HG02943 (cell line): ENCODE data around the gene AXL.
"Not testable (repeated sequence)": the region's sequence is repeated elsewhere in the genome, so short reads cannot be mapped to it uniquely, and the experiment has no call there.

Experiments
- ATAC-seq: cut with Tn5 transposase; IDR thresholded peaks from one replicate; pipeline ENCODE4 v1.9.1; 2021; ENCODE audit warnings: mild to moderate bottlenecking, low read depth, moderate library complexity; ENCODE audit not compliant: unreplicated experiment

Gene AXL

DNA sequence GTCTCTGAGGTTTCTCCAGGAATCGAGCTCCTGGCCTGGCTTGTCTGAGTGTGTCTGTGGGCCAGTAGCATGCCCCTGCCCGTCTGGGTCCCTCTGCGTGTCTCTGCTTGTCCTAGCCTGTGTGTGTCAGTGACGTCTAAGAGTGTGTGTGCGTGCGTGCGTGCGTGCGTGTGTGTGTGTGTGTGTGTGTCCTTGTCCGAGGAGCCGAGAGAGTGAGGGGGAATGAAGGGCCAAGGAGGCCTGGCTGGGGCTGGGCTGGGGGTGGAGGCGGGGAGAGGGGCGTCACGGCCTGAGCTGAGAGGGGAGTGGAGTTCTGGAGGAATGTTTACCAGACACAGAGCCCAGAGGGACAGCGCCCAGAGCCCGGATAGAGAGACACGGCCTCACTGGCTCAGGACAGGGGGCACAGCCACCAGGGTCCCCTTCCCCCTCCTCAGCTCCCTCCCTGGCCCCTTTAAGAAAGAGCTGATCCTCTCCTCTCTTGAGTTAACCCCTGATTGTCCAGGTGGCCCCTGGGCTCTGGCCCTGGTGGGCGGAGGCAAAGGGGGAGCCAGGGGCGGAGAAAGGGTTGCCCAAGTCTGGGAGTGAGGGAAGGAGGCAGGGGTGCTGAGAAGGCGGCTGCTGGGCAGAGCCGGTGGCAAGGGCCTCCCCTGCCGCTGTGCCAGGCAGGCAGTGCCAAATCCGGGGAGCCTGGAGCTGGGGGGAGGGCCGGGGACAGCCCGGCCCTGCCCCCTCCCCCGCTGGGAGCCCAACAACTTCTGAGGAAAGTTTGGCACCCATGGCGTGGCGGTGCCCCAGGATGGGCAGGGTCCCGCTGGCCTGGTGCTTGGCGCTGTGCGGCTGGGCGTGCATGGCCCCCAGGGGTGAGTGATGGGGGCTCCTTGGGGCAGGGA, at the start of gene AXL:
TSS of gene AXL (plus strand) at position 609 of the 893 bp plus-strand sequence. CDS start at position 779, 170 bp downstream.
- no peak for ATAC-seq

DNA sequence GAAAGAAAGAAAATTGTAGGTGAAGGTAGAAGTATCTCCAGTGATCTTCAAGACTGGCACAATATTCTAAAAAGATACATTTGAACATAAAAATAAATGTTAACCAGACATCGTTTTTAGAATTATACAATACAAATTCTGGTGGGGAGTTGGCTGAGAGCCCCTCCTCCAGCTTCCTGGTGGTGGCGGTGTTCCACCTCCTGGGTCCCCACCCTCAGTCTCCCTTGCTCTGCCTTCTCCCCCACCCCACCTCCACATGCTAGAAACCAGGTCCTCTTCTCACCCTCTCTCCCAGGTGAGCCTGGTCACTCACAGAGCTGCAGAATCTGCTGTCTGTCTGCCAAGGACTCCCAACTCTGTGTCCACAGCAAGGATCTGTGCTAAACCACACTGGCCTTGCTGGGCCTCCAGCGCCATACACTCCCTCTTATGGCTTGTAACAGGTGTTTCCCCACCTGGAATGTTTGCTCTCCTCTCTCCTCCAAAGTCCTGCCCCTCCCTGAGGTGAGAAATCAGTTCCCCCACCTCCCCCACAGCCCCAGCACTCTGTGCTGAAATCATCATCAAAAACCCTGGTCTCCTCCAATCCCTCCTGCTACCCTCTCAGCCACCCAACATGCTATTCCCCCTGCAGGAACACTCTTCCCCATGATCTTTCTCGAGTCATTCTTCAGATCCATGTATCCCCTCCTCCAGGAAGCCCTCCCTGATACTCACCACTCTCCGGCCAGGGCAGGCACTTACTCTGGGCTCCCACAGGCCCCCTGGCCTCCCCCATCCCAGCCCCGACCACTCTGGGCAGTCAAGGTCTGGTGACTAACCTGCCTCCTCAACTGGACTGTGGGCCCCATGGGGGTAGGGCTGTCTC, 46.5 kb upstream of the AXL start:
- no peak for ATAC-seq

- ATAC-seq, result no peak
Observed at GRCh38 chr19:41174297-41174928, 44.6 kb upstream of the AXL start.

GRCh38 chr19:41175801-41176777, 42.9 kb upstream of the AXL start:
- no peak for ATAC-seq

DNA sequence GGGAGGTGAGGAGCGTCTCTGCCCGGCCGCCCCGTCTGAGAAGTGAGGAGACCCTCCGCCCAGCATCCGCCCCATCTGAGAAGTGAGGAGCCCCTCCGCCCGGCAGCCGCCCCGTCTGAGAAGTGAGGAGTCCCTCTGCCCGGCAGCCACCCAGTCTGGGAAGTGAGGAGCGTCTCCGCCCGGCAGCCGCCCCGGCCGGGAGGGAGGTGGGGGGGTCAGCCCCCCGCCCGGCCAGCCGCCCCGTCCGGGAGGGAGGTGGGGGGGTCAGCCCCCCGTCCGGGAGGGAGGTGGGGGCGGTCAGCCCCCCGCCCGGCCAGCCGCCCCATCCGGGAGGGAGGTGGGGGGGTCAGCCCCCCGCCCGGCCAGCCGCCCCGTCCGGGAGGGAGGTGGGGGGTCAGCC, 38.9 kb upstream of the AXL start:
- ATAC-seq, result not testable (repeated sequence)

DNA sequence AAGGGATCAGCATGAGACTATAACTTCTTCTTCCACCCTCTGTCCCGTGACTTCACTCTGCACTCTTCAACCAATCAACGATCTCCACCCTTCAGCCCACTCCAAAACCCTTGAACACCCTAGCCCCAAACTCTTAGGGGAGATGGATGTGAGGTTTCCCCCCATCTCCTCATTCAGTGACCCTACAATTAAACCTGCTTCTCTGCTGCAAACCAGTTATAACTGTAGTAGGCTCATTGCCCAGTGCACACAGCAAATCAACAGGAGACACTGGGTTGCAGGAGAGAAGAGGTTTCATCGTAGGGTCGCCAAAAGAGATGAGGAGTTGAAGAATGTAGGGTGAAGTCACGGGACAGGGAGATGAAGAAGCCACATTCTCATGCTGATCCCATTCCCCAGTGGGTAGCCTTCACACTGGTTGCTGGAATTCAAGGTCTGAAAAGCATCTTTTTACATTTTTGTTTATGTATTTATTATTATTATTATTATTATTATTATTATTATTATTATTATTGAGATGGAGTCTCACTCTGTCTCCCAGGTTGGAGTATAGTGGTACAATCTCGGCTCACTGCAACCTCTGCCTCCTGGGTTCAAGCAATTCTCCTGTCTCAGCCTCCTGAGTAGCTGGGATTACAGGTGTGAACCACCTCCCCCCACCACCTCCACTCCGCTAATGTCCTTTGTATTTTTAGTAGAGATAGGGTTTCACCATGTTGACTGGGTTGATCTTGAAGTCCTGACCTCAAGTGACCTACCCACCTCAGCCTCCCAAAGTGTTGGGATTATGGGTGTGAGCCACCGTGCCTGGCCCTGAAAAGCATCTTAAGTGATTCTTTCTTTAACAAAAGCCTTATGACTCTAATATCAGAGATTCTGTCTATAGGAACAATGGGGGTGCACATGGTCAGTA, 31.8 kb upstream of the AXL start:
- ATAC-seq, result no peak

DNA sequence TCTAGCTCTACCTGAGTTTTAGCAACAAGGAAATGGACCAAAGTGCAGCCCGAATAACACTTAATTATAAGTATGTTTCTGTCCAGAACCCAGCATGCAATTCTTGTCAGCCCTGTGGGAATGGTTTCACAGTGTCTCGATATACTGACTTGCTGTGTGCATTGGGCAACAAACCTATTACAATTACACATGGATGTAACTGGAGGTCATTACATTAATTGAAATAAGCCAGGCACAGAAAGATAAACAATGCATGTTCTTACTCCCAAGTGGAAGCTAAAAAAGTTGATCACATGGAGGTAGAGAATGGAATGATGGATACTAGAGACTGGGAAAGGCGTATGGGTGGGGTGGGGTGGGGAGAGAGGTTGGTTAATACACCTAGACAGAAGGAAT, 31.1 kb upstream of the AXL start:
- no peak for ATAC-seq

- no peak for ATAC-seq
Observed at GRCh38 chr19:41189425-41190065, 29.5 kb upstream of the AXL start.

DNA sequence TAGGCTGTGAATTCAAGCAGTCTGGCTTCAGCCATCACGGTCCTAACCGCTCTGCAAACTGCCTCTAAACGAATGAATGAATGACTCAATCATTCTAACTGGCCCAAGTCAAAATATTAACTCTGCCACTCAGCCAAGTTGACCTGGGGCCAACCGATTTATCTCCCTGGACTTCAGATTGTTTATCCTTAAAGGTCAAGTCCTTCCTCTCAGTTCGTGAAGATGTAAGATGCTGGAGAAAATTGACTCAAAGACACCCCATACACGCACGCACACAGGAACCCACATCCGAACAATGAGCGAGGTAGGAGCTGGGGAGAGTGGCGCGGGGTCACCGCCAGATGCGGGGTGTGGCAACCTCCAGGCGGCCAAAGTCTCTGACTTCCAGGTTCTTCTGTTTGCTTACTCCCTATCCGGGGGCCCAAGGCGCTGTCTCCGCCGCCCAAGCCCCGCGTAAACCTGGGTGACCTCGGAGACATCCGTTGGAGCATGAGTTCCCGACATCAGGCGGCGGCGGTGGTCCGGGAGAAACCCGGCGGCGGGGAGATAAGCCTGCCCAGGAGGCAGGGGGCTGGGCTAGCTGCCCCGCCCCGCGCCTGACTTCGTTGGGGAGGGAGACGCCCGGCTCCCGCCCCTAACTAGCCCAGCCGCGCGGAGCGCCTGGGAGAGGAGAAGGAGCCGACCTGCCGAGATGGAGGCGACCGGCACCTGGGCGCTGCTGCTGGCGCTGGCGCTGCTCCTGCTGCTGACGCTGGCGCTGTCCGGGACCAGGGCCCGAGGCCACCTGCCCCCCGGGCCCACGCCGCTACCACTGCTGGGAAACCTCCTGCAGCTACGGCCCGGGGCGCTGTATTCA, 26.2 kb upstream of the AXL start, which contains the start of gene CYP2S1:
TSS of gene CYP2S1 (plus strand) at position 646 of the 856 bp plus-strand sequence. CDS start at position 692, 46 bp downstream.
- no peak for ATAC-seq

DNA sequence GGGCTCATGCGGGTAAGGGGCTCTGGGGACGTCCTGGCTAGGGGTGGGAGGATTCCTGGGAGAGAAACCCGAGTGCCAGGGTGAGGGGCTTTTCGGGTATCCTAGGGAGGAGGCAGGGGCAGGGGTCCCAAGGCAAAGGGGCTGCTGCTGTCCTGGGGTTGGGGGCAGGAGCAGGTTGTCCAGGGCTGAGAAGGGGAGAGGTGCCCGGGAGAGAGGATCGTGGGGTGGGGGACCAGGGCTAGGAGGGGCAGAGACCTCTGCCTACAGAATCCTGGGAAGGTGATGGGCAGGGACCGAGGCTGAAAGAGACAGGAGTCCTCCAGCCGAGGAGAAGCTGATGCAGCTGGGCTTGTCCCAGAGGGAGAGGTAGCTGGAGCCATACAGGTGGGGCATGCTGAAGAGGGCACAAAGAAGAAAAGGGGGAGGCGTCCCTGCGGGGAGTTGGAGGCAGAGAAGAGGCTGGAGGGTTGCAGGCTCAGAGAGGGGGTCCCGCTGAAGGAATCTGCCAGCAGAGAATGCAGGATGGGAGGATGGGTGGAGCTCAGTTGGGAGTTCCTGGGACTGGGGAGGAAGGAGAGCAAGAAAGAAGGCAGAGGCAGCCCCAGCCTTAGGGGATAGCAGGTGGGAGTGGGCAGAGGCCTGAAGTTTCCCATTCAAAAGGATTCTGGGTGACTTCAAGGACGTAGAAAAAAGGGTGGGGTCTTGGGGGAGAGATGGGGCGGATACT, 25.4 kb upstream of the AXL start:
- ATAC-seq, result no peak

DNA sequence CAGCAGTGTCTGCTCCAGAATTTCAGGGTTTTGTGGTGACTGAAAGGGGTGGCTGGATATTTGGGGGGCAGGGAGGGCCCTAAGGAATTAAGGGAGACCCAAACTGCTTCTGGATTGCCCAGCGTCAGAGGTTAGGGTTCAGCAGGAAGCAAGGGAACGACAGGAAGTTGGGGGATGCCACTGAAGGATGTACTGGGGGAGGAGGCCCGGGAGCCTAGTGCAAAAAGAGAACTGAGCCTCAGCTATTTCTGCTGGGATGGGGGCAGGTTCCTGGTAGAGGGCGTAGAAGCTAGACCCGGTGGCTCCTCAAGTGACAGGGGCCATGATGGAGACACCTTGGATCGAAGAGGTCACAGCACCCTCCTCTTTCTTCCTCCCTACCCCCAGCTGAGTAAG, 24.9 kb upstream of the AXL start:
- ATAC-seq, result no peak

- no peak for ATAC-seq
Observed at GRCh38 chr19:41195675-41196497, 23.1 kb upstream of the AXL start.

GRCh38 chr19:41198559-41198958, 20.5 kb upstream of the AXL start:
- no peak for ATAC-seq

- ATAC-seq, result no peak
Observed at GRCh38 chr19:41203371-41203770, 15.7 kb upstream of the AXL start.

- ATAC-seq, result not testable (repeated sequence)
Observed at GRCh38 chr19:41204338-41204737, 14.7 kb upstream of the AXL start.

DNA sequence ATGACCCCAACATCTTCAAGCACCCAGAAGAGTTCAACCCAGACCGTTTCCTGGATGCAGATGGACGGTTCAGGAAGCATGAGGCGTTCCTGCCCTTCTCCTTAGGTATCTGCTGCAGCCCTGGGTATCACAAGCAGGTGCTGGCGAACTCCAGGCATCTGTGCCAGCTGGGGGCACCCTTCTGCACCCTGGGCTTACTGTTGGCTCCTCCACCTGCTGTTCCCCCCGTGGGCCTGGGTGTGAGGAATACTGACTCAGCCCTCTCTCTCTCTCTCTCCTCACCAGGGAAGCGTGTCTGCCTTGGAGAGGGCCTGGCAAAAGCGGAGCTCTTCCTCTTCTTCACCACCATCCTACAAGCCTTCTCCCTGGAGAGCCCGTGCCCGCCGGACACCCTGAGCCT, 13.0 kb upstream of the AXL start:
- ATAC-seq, result no peak
